ENCODE results near the gene TRUB1.

- TF ChIP-seq CTCF (IDR thresholded peaks at IDR 0.05; ENCODE audit: low read depth, low read length, poor library complexity, severe bottlenecking) (no peak), EZH2phosphoT487 (IDR thresholded peaks at IDR 0.05; ENCODE audit: borderline replicate concordance, low read length) (no peak)
These were observed 19.1 kb downstream of the TRUB1 start for GRCh38 chr10:114957122-114957521.
